K562 (cell line): ENCODE measurements around the gene GNG7. TPM values are rescaled to one million over a fixed set of nuclear protein-coding genes. Genes with fewer than 3 reads are reported as not detected.
"Not testable (repeated sequence)": the region's sequence is repeated elsewhere in the genome, so short reads cannot be mapped to it uniquely, and the experiment has no call there.

Experiments used
- ATAC-seq: fragments of 200-7000 bp; cut with Tn5 transposase; 3 replicates; pipeline ENCODE4 v1.9.1; 2020; ENCODE audit warnings: moderate library complexity
- BruUV-seq: library from RNA; stranded (reverse); fragments of 400-500 nt; replicated peaks from 2 replicates; lab custom pipeline; 2021; lab: Mats Ljungman, UMichigan
- CTCF ChIA-PET: fragments of 300-600 bp; formaldehyde crosslinking; extraction: SDS; loops from one replicate; lab custom pipeline; 2021; ENCODE audit warnings: low intra/inter-chr PET ratio; lab: Yijun Ruan, JAX
- POLR2A ChIA-PET: fragments of 300-600, 350-650 bp; sonication (Branson Sonifier 250); formaldehyde crosslinking; extraction: SDS; loops from one replicate; lab custom pipeline; 2021; ENCODE audit warnings: antibody characterized with exemption, inconsistent platforms; lab: Yijun Ruan, JAX
- DNase-seq, 4 experiments: peaks; one replicate each; pipeline versions ENCODE4 v3.0.0 to v3.0.0-alpha.2; 2011 to 2018; ENCODE audit warnings: low spot score in 3 of 4, mixed read lengths in 3 of 4; ENCODE audit errors: extremely low read depth in 1 of 4
- FAIRE-seq: peaks from 2 replicates; lab custom pipeline; 2011; peaks lifted over from hg19 to GRCh38; lab: Jason Lieb, UNC
- H2AFZ ChIP-seq: 2 replicates; pipeline ENCODE4 v1.6.0; 2011; ENCODE audit warnings: low read depth, low read length, control low read depth, inconsistent platforms
- H3K27ac ChIP-seq: fragments of 200-600 bp; 3 replicates; pipeline ENCODE4 v1.8.0; 2011; ENCODE audit warnings: low read depth, mild to moderate bottlenecking, control low read depth, inconsistent platforms, low read length, moderate library complexity, mixed read lengths; ENCODE audit errors: extremely low read depth
- H3K27me3 ChIP-seq, 2 experiments: fragments of 300-600 bp in 1 of 2; 2 replicates in 1 of 2; 3 replicates in 1 of 2; pipeline versions ENCODE4 v1.6.0 to v1.8.0; 2011; ENCODE audit warnings: inconsistent platforms in 2 of 2, low read length in 2 of 2, mild to moderate bottlenecking in 1 of 2, mixed read lengths in 1 of 2, moderate library complexity in 1 of 2; ENCODE audit not compliant: control insufficient read depth in 2 of 2, insufficient read depth in 2 of 2
- H3K36me3 ChIP-seq: fragments of 300-600 bp; 3 replicates; pipeline ENCODE4 v1.8.0; 2011; ENCODE audit warnings: mild to moderate bottlenecking, low read length, inconsistent platforms; ENCODE audit not compliant: control insufficient read depth, insufficient read depth
- H3K4me1 ChIP-seq, 2 experiments: fragments of 200-600 bp in 1 of 2; replicated peaks in 1 of 2; 2 replicates in 1 of 2; 3 replicates in 1 of 2; pipeline versions ENCODE4 v1.5.1 to v1.8.0; 2011; ENCODE audit warnings: inconsistent platforms in 2 of 2, low read length in 2 of 2, mild to moderate bottlenecking in 1 of 2, mixed read lengths in 1 of 2, moderate library complexity in 1 of 2; ENCODE audit not compliant: control insufficient read depth in 2 of 2, insufficient read depth in 2 of 2
- H3K4me2 ChIP-seq: 2 replicates; pipeline ENCODE4 v1.6.1; 2011; ENCODE audit warnings: low read length, control low read depth, inconsistent platforms, mixed read lengths; ENCODE audit not compliant: insufficient read depth
- H3K4me3 ChIP-seq: fragments of 200-600 bp; sonication (generic), shearing (Covaris generic); 2 replicates; pipeline ENCODE4 v1.5.1; 2016; ENCODE audit warnings: control low read depth, inconsistent platforms
- H3K79me2 ChIP-seq: fragments of 200-600 bp; 3 replicates; pipeline ENCODE4 v1.8.0; 2011; ENCODE audit warnings: low read length, inconsistent platforms; ENCODE audit not compliant: control insufficient read depth, insufficient read depth
- H3K9ac ChIP-seq, 2 experiments: 2 replicates each; pipeline versions ENCODE4 v1.6.0 to v1.6.1; 2011; ENCODE audit warnings: low read depth in 2 of 2, low read length in 2 of 2, control low read depth in 1 of 2, inconsistent platforms in 1 of 2, mild to moderate bottlenecking in 1 of 2, mixed read lengths in 1 of 2; ENCODE audit not compliant: insufficient read depth in 1 of 2
- H3K9me1 ChIP-seq: one replicate; pipeline ENCODE4 v1.6.0; 2011; ENCODE audit warnings: inconsistent platforms, mild to moderate bottlenecking, low read length, moderate library complexity; ENCODE audit not compliant: control insufficient read depth, insufficient read depth
- H3K9me3 ChIP-seq: replicated peaks from 2 replicates; pipeline ENCODE4 v1.5.1; 2011; ENCODE audit warnings: low read depth, low read length, inconsistent platforms; ENCODE audit not compliant: control insufficient read depth, insufficient read depth
- H4K20me1 ChIP-seq: replicated peaks from 2 replicates; pipeline ENCODE4 v1.6.1; 2011; ENCODE audit warnings: low read length, inconsistent platforms, mixed read lengths; ENCODE audit not compliant: control insufficient read depth, insufficient read depth
- CTCFL ChIP-seq: IDR thresholded peaks from 2 replicates; pipeline ENCODE4 v1.6.1; 2011; ENCODE audit warnings: borderline replicate concordance, low read depth, mild to moderate bottlenecking, moderate library complexity, low read length; ENCODE audit not compliant: insufficient read depth, poor library complexity, severe bottlenecking
- DPF2 ChIP-seq: fragments of 450-650 bp; IDR thresholded peaks from 2 replicates; pipeline ENCODE4 v1.6.1; 2016
- MNT ChIP-seq, 2 experiments: fragments of 450-650 bp; conservative IDR thresholded peaks; 2 replicates each; pipeline ENCODE4 v1.6.1; 2017; ENCODE audit warnings: mild to moderate bottlenecking in 2 of 2, moderate library complexity in 2 of 2
- MXD1 ChIP-seq: fragments of 250-450 bp; sonication (Bioruptor Pico); IDR thresholded peaks from 2 replicates; pipeline ENCODE4 v1.8.0; 2021; ENCODE audit warnings: borderline replicate concordance, mild to moderate bottlenecking, moderate library complexity; ENCODE audit not compliant: poor library complexity, severe bottlenecking
- SETDB1 ChIP-seq: IDR thresholded peaks from one replicate; pipeline ENCODE4 v1.6.1; 2012; ENCODE audit warnings: low read length, control low read depth, inconsistent platforms
- SPI1 ChIP-seq: IDR thresholded peaks from 2 replicates; pipeline ENCODE4 v1.6.1; 2011; ENCODE audit warnings: low read depth, low read length, control low read depth, borderline replicate concordance
- ZFP91 ChIP-seq: sonication (generic); formaldehyde crosslinking; IDR thresholded peaks from 2 replicates; pipeline ENCODE4 v1.8.0; 2022; ENCODE audit warnings: mild to moderate bottlenecking, missing genetic modification reagents
- ZNF41 ChIP-seq: fragments of 250-450 bp; sonication (Bioruptor Pico); conservative IDR thresholded peaks from 2 replicates; pipeline ENCODE4 v1.4.0; 2020; ENCODE audit warnings: mild to moderate bottlenecking
- WGBS: fragments of 100-300 bp; shearing (Covaris generic); methylation state at CpG from one replicate; pipeline ENCODE4 v1.1.6; 2016; ENCODE audit warnings: low coverage, mixed read lengths; ENCODE audit not compliant: insufficient coverage; ENCODE audit errors: missing lambda C conversion rate; 5-methylcytosine and 5-hydroxymethylcytosine counted together
- in situ Hi-C: fragments of 300-500 bp; cut with MboI; formaldehyde crosslinking; loops from 4 replicates; pipeline ENCODE4 v1.15.0; 2018; ENCODE audit warnings: inconsistent platforms, mixed read lengths
- intact Hi-C: fragments of 100-400 bp; cut with micrococcal nuclease; formaldehyde crosslinking; loops from 2 replicates; pipeline ENCODE4 v1.14.2; 2022
- polyA plus RNA-seq, 8 experiments: library from polyadenylated mRNA; depleted of rRNA in 4 of 8; stranded (reverse) in 5 of 8; unstranded in 3 of 8; fragments of >200 nt; fragmentation: Nextera tagmentation in 2 of 8; fragmentation: Illumina TruSeq in 1 of 8; extraction: Ambion mirVana in 2 of 8; extraction: Trizol in 1 of 8; gene quantifications; 2 replicates each; pipeline versions ENCODE4 v1.2.1 to v1.2.3, GENCODE V29; 2011 to 2014; ENCODE audit warnings: inconsistent platforms in 1 of 8, missing spikeins in 1 of 8
- total RNA-seq, 7 experiments: library from RNA; depleted of rRNA in 6 of 7; stranded (reverse); fragments of >200 nt in 6 of 7; fragmentation: Illumina TruSeq in 2 of 7; extraction: Trizol in 2 of 7; gene quantifications; 2 replicates each; pipeline versions ENCODE4 v1.2.1 to v1.2.3, GENCODE V29; 2011 to 2021; ENCODE audit warnings: low replicate concordance in 1 of 7

Gene GNG7
- total and polyA plus RNA-seq, 9 of the 15 experiments (the other 6 are each of a cell fraction or from before 2014, with no cell fraction given): 0.01 to 0.20 (median 0.06) TPM; not detected in 1

- TF ChIP-seq CTCFL (peak; percentile 68), MNT (conservative IDR thresholded peaks at IDR 0.05) (0 out of 4 replicates have a peak, but pooled peaks of 1 of the 2 experiments have one; percentile 22), SETDB1 (no peak), ZFP91 (CRISPR knock-in tag) (0 out of 2 replicates have a peak, but pooled peaks have one; percentile 36), ZNF41 (no peak), MXD1 (CRISPR knock-in tag) (no peak), SPI1 (no peak), DPF2 (peak; percentile 56)
Observed at GRCh38 chr19:2474232-2475017, 228.1 kb downstream of the GNG7 start (continued).

- intact Hi-C loops, H3K79me2 ChIP-seq, H2AFZ ChIP-seq, H3K9ac ChIP-seq, FAIRE-seq, DNase-seq, H3K36me3 ChIP-seq, H3K9me3 ChIP-seq, ATAC-seq, H3K9me1 ChIP-seq, CTCF ChIA-PET, H3K4me2 ChIP-seq, H3K4me3 ChIP-seq, H4K20me1 ChIP-seq, BruUV-seq, H3K27ac ChIP-seq, H3K27me3 ChIP-seq: not testable (repeated sequence)
- WGBS: 56% methylated on average over 7 of the region's 8 CpGs
- POLR2A ChIA-PET: interaction anchor here (1.1 kb wide), 1 partner anchor 13 kb away, joined by 5 read pairs; the partner anchor contains the start of gene LMNB2
- peaks cover 6 to 13% of the 10 kb centered on the region in 2 experiments; a peak in 4 of 5 replicates for H3K4me1 ChIP-seq
- in situ Hi-C loops: loop anchor here (5.0 kb wide), 2 partner anchors 107 to 142 kb away; no protein-coding TSS in a partner anchor
Observed at GRCh38 chr19:2469915-2470200, 232.6 kb downstream of the GNG7 start.
